Endothelial cell (in vitro differentiated cells): Measurements from ENCODE around the gene TENT4A. TPM values are rescaled to one million over a fixed set of nuclear protein-coding genes. Genes with fewer than 3 reads are reported as not detected.

ENCODE experiments used
- DNase-seq: peaks from one replicate; pipeline ENCODE4 v3.0.0; 2021; ENCODE audit warnings: low spot score
- H3K27ac Mint-ChIP-seq: one replicate; pipeline ENCODE4 v1.8.0; 2021; ENCODE audit warnings: mixed read lengths, inconsistent platforms; ENCODE audit not compliant: unreplicated experiment
- H3K27me3 Mint-ChIP-seq: one replicate; pipeline ENCODE4 v1.8.0; 2021; ENCODE audit warnings: mild to moderate bottlenecking, moderate library complexity, mixed read lengths, inconsistent platforms; ENCODE audit not compliant: unreplicated experiment
- H3K36me3 Mint-ChIP-seq: one replicate; pipeline ENCODE4 v1.8.0; 2021; ENCODE audit warnings: mild to moderate bottlenecking, low read depth, mixed read lengths, inconsistent platforms; ENCODE audit not compliant: unreplicated experiment
- H3K4me1 Mint-ChIP-seq: one replicate; pipeline ENCODE4 v1.8.0; 2021; ENCODE audit warnings: mild to moderate bottlenecking, mixed read lengths, inconsistent platforms; ENCODE audit not compliant: unreplicated experiment
- H3K4me3 Mint-ChIP-seq: one replicate; pipeline ENCODE4 v1.8.0; 2021; ENCODE audit warnings: mild to moderate bottlenecking, mixed read lengths, inconsistent platforms; ENCODE audit not compliant: unreplicated experiment
- H3K9me3 Mint-ChIP-seq: one replicate; pipeline ENCODE4 v1.8.0; 2021; ENCODE audit warnings: mixed read lengths, inconsistent platforms; ENCODE audit not compliant: unreplicated experiment
- CTCF ChIP-seq: fragments of 200-600 bp; sonication (generic); IDR thresholded peaks from one replicate; pipeline ENCODE4 v1.5.0; 2021; ENCODE audit warnings: antibody characterized with exemption; ENCODE audit not compliant: unreplicated experiment
- total RNA-seq: library from RNA; stranded (reverse); fragmentation: NEBNext Ultra II Directional; extraction: Animal tissue kit (Norgen Biotek cat#: 25700); gene quantifications from one replicate; pipeline ENCODE4 v1.2.1, GENCODE V29; 2021; ENCODE audit not compliant: unreplicated experiment

The TENT4A gene
- total RNA-seq, 1 donor from 2014 or later: 24.7 TPM

- H3K36me3 Mint-ChIP-seq: peaks cover 19% of the 10 kb centered on the region
- no peak overlapping the region for H3K4me3 Mint-ChIP-seq
Observed at GRCh38 chr5:6759401-6759800, 46.2 kb downstream of the TENT4A start.

GRCh38 chr5:6759983-6760382, 46.8 kb downstream of the TENT4A start:
- no peak for TF ChIP-seq CTCF
- no peak overlapping the region for H3K4me3 Mint-ChIP-seq
- H3K4me1 Mint-ChIP-seq: no peaks in the 10 kb centered on the region
- no peaks in the 10 kb centered on the region for H3K9me3 Mint-ChIP-seq
- H3K36me3 Mint-ChIP-seq: peaks cover 16% of the 10 kb centered on the region
- H3K27me3 Mint-ChIP-seq: peaks cover 4% of the 10 kb centered on the region
- DNase-seq: no peak
- no peak overlapping the region for H3K27ac Mint-ChIP-seq

More at GRCh38 chr5:6759401-6759800, 46.2 kb downstream of the TENT4A start:
- no peak for DNase-seq
- H3K9me3 Mint-ChIP-seq: no peaks in the 10 kb centered on the region
- H3K27ac Mint-ChIP-seq: no peak overlapping the region
- peaks cover 4% of the 10 kb centered on the region for H3K27me3 Mint-ChIP-seq
- H3K4me1 Mint-ChIP-seq: no peaks in the 10 kb centered on the region
- no peak for TF ChIP-seq CTCF

GRCh38 chr5:6760686-6761085, 47.5 kb downstream of the TENT4A start:
- Mint-ChIP-seq H3K4me3 (no peak overlapping the region), H3K4me1 (no peaks in the 10 kb centered on the region), H3K27ac (no peak overlapping the region), H3K36me3 (peaks cover 8% of the 10 kb centered on the region), H3K27me3 (peaks cover 4% of the 10 kb centered on the region), H3K9me3 (no peaks in the 10 kb centered on the region)
- TF ChIP-seq CTCF: no peak
- DNase-seq: no peak

- H3K4me1 Mint-ChIP-seq: no peaks in the 10 kb centered on the region
- no peak for TF ChIP-seq CTCF
- H3K27ac Mint-ChIP-seq: no peak overlapping the region
- peaks cover 3% of the 10 kb centered on the region for H3K36me3 Mint-ChIP-seq
- H3K27me3 Mint-ChIP-seq: peaks cover 4% of the 10 kb centered on the region
- no peak for DNase-seq
- no peak overlapping the region for H3K4me3 Mint-ChIP-seq
- no peaks in the 10 kb centered on the region for H3K9me3 Mint-ChIP-seq
Observed at GRCh38 chr5:6761333-6761732, 48.1 kb downstream of the TENT4A start.

GRCh38 chr5:6762116-6762515, 48.9 kb downstream of the TENT4A start:
- H3K27me3 Mint-ChIP-seq: peaks cover 4% of the 10 kb centered on the region
- no peak overlapping the region for H3K27ac Mint-ChIP-seq
- H3K4me1 Mint-ChIP-seq: no peaks in the 10 kb centered on the region
- H3K9me3 Mint-ChIP-seq: no peaks in the 10 kb centered on the region
- peaks cover 3% of the 10 kb centered on the region for H3K36me3 Mint-ChIP-seq
- no peak for TF ChIP-seq CTCF
- H3K4me3 Mint-ChIP-seq: no peak overlapping the region
- no peak for DNase-seq
